Activated CD8-positive, alpha-beta memory T cell treated with anti-CD3 and anti-CD28 coated beads for 36 hours (primary cell): ENCODE measurements around the gene NT5C3A. TPM values are rescaled to one million over a fixed set of nuclear protein-coding genes. Genes with fewer than 3 reads are reported as not detected.
"Not testable (repeated sequence)": the region's sequence is repeated elsewhere in the genome, so short reads cannot be mapped to it uniquely, and the experiment has no call there.

Experiments
- CTCF ChIA-PET: fragments of 350-600 bp; sonication (Branson Sonifier 250); formaldehyde crosslinking; loops from one replicate; lab custom pipeline; 2021; ENCODE audit warnings: antibody characterized with exemption; lab: Charles Lee
- POLR2A ChIA-PET: fragments of 350-600 bp; sonication (Branson Sonifier 250); formaldehyde crosslinking; loops from one replicate; lab custom pipeline; 2021; ENCODE audit warnings: antibody characterized with exemption; lab: Charles Lee
- total RNA-seq, 2 experiments: library from RNA; stranded (reverse); gene quantifications; one replicate each; pipeline ENCODE4 v1.2.3, GENCODE V29; 2021

The NT5C3A gene
- 10 to 100 TPM; 28.1 to 29.2 TPM for total RNA-seq

DNA sequence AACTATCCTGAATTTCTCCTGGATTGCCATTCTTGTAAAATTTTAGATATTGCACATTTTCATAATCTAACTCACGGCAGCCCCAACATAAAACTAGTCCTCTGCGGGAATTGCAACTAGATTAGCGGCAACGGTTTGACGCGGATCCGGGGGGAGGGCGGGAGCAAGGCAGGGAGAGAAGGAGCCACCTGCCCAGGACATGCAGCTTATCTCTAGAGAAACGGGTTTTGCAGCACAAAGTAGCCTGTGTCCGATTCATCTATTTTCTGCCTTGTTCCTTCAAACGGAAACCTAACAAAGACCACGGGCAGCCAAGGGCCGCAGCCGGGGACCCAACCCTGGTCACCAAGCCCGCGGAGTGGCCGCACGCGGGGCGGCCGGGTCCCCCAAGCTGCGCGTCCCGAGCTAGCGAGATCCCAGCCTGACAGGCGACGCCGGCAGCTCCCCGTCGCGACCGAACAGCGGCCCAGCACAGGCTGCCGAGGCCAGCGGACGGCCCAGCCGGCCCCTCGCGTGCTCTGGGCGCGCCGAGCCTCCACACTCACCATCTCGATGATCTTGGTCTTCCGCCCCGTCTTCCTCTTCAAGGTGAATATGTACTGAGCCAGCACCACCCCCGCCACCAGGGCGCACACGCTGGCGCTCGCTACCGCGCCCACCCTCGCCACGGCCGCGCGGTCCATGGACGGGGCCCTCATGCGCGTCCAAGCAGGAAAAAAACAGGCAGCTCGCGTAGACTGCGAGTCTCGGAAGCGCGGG lies at the start of gene NT5C3A:
NT5C3A (minus strand) TSS at position 754 of the 759 bp plus-strand sequence; CDS start at position 683, 71 bp downstream.
- ChIA-PET CTCF (interaction anchor here (1.2 to 1.6 kb wide), 6 partner anchors 9 to 157 kb away, joined by 3 to 4 read pairs (median 3); partner anchors contain the start of gene RP9), POLR2A (interaction anchor here (0.6 to 1.8 kb wide), 7 partner anchors 26 to 567 kb away, joined by 3 to 10 read pairs (median 5); partner anchors contain the start of genes AVL9, KBTBD2 and RP9)

DNA sequence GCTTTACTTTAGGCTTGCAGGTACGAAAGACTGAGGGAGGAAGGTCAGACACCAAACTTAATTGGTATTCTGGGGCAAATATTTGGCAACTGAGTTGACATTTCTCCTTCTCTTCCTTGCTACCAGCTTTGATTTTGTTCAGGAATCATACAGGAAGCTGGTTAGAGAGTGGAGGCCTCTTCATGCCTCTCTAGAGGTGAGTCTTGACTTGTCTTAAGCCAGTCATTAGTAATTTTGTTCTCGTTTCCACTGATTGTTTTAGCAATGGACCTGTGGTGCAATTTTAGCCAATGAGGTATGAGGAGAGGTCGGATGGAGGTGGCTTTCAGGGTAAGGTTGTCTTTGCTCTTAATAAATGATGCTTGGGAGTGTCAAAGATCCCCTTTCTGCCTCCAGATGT lies 49.0 kb upstream of the NT5C3A start:
- CTCF ChIA-PET = interaction anchor here (0.9 to 2.1 kb wide), 2 partner anchors 16 to 20 kb away, joined by 3 to 5 read pairs; no protein-coding TSS in a partner anchor
- POLR2A ChIA-PET = no interaction called here

DNA sequence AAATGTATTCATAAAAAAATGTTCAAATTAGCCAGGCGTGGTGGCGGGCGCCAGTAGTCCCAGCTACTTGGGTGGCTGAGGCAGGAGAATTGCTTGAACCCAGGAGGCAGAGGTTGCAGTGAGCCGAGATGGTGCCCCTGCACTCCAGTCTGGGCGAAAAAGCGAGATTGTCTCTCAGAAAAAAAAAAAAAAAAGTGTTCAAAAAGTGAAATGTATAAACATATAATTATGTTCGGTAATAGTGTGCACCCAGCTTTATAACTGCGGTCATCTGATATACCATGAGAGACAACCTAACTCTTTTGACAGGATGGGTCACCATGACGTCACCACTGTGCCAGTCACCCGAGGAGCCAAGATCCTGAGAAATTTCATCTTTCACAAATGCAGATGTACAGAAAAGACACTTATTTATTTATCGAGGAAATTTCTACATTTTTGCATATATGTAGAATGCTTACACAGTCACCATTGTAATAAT lies 47.2 kb upstream of the NT5C3A start:
- CTCF ChIA-PET = interaction anchor here (1.2 to 2.1 kb wide), 6 partner anchors 10 to 264 kb away, joined by 3 to 6 read pairs (median 4); partner anchors contain the start of gene NT5C3A
- POLR2A ChIA-PET = no interaction called here

DNA sequence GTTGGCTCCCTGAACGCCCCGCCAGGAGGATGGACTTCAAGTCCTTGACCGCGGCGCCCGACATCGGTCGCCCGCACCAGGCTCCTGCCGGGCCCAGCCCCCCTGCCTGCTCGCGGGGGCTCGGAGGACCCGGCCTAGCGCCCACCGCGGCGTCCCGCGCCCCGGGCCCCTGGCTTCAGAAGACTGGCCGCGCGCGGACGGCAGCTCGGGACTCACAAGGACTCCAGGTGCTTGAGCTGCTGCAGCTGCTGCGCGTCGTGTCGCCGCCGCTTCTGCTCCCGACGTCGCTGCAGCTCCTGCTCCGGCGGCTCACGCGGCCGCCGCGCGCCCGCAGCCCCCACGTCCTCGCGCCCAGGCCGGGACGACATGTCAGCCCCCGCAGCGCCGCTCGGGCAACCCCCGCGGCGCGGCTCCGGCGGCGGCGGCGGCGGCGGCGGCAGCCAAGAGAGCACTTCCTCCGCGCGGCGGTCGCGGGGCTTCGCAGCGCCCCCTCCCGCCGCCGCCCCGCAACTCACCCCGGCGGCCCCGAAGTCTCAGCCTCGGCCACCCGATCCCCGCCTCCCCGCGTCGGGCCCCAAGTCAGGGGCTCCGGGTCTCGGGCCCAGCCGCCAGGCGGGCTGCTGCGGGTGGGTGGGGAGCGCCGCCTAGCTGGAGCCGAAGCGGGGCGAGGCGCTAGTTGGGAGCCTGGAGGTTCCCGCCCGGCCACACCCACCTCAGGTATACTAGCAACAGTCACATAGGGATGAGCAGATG lies 46.6 kb upstream of the NT5C3A start, which contains the start of gene RP9:
RP9 (minus strand) TSS at position 400 of the 753 bp plus-strand sequence; CDS start at position 368, 32 bp downstream.
- CTCF ChIA-PET = interaction anchor here (0.6 to 2.1 kb wide), 10 partner anchors 9 to 263 kb away, joined by 3 to 6 read pairs (median 3); partner anchors contain the start of gene NT5C3A
- POLR2A ChIA-PET = interaction anchor here (0.6 to 2.3 kb wide), 2 partner anchors 24 to 47 kb away, joined by 3 to 10 read pairs; partner anchors contain the start of gene NT5C3A

DNA sequence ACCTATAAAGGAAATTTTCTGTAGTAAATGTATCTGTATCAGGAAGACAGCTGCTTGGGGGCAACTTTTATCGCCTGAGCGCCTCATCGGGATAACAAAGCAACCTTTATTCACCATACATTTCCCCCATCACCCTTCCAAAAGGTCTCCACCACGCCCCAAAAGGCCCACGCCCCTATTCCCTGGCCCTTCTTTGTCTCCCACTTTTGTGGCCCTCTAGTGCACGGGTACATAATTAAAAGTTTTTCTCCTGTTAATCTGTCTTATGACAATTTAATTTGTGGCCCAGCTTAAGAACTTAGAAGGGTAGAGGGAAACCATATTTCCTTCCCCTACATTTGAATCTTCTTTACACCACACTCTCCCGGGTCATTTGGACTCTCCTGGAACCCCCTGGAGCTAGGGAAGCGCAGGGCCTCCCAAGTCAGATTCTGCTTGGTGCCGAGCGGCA lies 46.0 kb upstream of the NT5C3A start:
- POLR2A ChIA-PET = interaction anchor here (0.6 to 2.3 kb wide), 2 partner anchors 25 to 46 kb away, joined by 3 to 10 read pairs; partner anchors contain the start of gene NT5C3A
- CTCF ChIA-PET = interaction anchor here (0.6 to 2.0 kb wide), 9 partner anchors 9 to 308 kb away, joined by 3 to 6 read pairs (median 3); partner anchors contain the start of gene NT5C3A

DNA sequence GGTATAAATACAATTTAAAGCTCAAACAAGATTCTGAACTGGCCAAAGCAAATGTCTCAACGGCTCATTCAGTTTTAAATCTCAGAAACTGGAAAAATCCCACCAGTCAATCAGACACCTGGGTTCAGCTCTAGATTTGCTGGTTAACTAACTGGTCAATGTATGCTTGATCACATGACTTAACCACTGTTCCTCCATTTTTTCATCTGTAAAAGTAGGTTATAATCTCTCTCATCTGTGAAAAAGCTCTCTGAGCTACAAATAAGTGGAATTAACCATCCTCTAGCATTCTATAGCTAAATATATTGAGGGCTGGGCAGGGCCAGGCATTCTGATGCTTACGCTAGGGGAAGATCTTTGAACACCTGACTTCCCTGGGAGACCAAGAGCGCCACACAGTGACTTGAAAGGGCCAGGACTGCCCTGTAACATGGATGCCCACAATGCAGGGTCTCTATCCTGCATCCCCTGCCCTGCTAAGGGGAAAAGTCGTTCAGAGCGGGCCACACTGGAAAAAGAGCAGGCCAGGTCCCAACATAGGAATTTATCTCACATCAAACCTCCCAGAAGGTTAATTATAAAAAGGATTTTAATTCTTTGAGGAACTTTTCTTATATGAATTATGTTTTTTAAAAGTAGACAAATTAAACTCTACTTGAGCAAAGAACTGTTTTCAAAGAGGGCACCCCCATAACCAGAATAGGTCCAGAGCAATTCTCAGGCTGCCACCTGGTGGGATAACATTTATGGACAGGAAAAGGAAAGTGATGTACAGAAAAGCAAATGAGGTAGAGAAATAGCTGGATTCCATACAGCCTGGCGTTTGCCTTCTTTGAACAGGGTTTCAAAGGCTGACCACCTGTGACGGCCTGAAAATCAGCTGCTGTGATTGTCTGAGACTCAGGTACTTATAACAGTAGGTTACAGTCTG lies 44.8 kb upstream of the NT5C3A start:
- ChIA-PET POLR2A (interaction anchor here (2.3 kb wide), 1 partner anchor 45 kb away, joined by 10 read pairs; the partner anchor contains the start of gene NT5C3A), CTCF (interaction anchor here (0.7 to 1.8 kb wide), 5 partner anchors 11 to 307 kb away, joined by 3 to 6 read pairs (median 3); partner anchors contain the start of gene NT5C3A)

DNA sequence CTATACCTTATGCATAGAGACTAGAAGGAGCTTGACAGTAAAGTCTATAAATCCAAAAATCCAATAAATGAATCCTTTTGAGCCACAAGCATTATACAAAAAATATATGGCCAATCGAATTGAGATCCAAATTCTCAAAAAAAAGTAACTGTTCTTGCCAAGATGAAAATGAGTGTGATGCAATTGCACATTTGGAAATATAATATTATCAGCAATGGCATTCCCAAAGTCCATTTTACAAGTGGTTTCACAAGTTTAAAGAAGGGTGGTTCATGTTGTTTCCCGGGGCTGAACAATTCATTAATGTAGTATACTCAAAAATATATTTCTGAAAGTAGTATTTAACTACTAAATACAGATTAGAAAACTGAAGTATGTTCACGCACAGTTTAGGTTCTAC lies 39.3 kb upstream of the NT5C3A start:
- ChIA-PET CTCF (no interaction called here), POLR2A (no interaction called here)

DNA sequence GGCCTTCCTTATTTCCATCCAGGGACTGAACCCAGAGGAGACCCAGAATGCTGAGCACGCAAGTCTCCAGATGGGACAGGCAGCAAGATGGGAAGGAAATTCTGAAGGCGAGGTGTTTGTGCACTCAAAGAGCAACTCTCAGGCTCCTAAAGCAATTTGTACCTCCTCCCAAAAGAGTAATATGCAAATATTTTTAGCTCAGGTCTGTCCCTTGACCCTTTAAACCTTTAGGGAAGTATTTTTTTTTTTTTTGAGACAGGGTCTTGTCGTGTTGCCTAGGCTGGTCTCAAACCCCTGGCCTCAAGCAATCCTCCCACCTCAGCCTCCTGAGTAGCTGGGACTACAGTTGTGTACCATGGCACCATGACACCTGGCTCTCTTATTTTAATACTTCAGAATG lies 38.2 kb upstream of the NT5C3A start:
- CTCF ChIA-PET = no interaction called here
- POLR2A ChIA-PET = no interaction called here

DNA sequence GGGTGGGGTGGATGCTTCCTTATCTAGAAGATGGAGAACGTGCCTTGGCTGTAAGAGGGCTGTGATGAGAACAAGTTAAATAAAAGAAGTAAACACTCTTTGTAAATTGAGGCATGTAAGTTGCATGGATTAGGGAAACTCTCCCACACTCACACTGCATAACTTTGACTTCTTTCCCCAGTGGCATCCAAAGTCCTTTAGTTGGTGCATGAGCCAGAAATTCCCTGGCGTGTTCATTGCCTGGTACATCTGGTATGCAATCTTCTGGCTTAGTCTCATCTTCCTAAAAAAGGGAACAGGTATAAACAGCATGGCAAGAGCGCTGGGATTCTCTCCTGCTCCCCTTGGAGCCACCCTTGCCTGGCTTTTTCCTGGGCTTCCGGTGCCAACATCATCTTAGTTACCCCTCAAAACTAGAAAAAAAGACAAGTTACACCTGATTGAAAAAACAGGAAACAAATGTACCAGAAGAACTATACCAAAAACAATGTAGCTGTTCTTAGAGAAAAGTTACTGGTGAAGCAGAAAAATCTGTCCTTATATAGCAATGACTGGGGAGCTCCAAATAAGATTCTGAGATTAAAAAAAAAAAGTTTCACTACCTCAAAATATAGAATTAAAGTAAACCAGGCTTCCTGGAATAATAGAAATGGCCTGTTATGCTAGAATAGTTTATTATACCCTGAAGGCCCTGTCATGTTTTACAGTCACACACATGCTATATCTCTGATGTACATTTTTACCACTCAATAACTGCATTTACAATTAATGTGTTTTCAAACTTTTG lies 36.8 kb upstream of the NT5C3A start:
- ChIA-PET CTCF (interaction anchor here (0.6 to 1.0 kb wide), 2 partner anchors 10 to 36 kb away, joined by 3 read pairs; partner anchors contain the start of gene RP9), POLR2A (no interaction called here)

DNA sequence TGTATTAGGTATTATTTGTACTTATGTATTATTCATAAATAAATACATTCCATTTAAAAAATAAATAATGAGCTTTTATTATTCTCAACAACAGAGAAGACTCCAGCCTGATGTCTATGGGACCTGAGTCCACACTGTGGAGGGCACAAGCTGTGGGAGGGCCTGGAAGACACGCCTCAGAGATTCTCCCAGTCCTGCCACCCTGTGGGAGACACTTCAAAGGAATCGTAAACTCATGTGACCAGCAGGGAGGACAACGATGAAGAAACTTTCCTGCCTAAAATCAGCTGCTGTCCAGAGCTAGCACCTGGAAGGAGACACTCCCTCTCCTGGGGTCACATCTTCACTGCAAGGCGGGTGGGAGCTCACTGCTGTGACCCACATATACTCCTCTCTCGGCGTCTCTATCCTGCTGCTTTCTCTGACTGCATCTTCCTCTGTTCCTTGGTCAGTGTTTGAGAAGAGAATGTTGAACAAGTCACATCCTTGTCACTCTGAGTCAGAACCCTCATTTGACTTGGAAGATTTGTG lies 32.2 kb upstream of the NT5C3A start:
- POLR2A ChIA-PET, CTCF ChIA-PET: not testable (repeated sequence)

DNA sequence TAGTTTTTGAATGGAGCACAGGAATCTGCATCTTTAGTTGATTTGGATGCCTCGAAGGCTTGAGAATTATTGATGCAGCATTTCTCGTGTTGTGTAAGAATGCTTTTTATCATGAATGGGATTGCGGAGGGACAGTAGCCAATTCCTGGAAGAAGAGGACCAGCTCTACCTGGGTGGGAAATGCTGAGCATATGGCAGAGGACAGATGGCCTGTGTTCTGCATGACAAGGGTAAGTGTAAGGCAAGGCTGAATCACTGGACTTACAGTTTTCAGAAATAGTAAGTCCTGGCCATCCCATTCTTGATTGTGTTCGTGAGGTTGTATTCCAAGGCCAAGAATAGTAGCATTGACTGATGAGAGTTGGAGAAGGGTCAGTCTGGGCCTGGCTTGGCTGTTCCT lies 30.7 kb upstream of the NT5C3A start:
- CTCF ChIA-PET = no interaction called here
- POLR2A ChIA-PET = no interaction called here

DNA sequence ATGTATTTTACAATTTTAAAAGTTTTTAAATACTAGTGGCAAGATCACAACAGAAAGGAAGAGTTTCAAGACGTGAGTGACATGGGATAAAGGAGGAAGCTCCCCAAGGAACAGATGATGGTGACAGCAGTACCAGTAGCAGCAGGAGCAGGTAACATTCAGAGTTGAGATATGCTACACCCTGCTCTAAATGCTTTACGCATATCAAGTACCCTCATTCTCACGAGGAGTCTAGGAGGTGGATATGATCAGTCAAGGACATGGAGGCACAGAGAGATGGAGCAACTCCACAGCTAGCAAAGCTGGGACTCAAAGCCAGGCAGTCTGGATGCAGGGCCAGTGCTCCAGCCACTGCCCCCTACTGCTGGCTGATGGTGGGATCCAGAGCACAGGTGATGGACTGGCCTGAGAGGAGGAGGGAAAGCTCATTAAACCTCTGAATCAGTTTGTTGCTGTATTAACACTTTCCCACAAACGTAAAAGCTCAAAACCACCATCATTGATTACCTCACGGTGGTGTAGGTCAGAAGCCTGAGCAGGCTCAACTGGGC lies 29.1 kb upstream of the NT5C3A start:
- CTCF ChIA-PET = no interaction called here
- POLR2A ChIA-PET = no interaction called here

DNA sequence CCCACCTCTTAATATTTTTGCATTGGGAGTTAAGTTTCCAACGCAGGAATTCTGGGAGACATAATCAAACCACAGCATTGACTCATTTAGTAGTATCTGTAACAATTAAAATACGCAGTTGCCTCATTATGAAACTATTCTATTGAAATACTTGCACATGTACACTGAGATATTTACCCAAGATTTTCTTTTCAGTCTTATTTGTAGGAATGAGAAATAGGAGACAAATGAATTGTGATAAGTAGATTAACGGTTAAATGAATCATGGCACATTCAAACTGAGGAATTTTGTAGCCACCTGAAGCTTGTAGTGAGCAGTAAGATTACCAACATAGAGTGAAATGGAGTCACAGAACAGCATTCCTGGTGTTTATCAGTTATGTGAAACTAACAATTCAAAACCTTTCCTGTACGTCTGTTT lies 28.5 kb upstream of the NT5C3A start:
- POLR2A ChIA-PET = no interaction called here
- CTCF ChIA-PET = no interaction called here

DNA sequence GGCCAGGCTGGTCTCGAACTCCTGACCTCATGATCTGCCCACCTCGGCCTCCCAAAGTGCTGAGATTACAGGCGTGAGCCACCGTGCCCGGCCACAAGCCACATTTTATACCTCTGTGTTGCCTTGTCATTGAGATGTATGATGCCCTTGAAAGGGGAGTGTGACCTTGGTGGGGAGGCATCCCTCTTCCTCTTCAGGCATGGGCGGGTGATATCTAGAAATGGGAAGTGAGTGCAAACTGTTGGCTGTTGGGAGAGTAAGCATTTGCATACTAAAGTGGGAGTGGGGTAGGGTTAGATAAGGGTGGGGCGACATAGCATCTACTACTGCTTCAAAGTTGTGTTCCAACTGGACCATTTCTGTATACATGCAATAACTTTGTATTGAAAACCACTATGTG lies 26.6 kb upstream of the NT5C3A start:
- POLR2A ChIA-PET = no interaction called here
- CTCF ChIA-PET = no interaction called here

DNA sequence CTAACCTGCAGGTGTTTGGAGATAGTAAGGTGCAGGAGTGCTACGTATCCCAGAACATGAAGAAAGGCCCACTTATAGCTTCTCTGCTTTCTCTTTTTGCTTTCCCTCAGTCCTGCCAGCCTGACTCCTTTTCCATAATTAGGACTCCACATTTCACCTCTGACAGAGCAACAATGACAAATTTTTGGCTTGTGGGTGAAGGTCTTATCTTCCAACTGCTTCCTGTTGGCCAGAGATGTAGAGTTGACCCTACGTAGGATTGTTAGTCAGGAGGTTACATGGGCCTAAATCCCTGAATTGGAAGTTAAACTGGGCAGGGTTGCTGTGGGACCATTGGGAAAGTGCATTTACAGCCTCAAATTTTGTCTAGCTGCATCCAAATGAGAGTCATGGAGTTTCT lies 25.3 kb upstream of the NT5C3A start:
- ChIA-PET POLR2A (no interaction called here), CTCF (interaction anchor here (0.8 kb wide), 1 partner anchor 25 kb away, joined by 3 read pairs; no protein-coding TSS in a partner anchor)

DNA sequence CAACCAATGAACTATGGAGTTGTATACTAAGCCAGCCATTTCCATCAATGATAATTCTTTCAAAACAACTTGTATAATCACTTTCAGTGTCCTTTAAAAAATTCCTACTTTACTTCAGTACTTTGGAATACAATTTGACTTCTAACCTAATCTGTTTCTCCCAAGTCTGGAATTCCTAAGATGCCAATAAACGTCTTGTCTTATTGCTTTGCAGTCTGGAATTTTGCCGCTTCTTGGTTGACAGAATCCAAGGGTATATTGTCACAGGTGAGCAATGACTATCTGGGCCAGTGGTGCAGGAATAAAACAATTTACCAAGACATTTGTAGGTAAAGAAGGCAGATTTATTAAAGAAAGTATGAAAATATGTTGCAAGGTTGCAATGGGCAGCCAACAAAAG lies 24.8 kb upstream of the NT5C3A start:
- POLR2A ChIA-PET = no interaction called here
- CTCF ChIA-PET = no interaction called here
